RKO (cell line): Measurements from ENCODE around the gene TSNAX.

Source experiments
- DNase-seq: peaks from one replicate; pipeline ENCODE4 v3.0.0-alpha.2; 2016; ENCODE audit warnings: low spot score

Gene TSNAX

DNA sequence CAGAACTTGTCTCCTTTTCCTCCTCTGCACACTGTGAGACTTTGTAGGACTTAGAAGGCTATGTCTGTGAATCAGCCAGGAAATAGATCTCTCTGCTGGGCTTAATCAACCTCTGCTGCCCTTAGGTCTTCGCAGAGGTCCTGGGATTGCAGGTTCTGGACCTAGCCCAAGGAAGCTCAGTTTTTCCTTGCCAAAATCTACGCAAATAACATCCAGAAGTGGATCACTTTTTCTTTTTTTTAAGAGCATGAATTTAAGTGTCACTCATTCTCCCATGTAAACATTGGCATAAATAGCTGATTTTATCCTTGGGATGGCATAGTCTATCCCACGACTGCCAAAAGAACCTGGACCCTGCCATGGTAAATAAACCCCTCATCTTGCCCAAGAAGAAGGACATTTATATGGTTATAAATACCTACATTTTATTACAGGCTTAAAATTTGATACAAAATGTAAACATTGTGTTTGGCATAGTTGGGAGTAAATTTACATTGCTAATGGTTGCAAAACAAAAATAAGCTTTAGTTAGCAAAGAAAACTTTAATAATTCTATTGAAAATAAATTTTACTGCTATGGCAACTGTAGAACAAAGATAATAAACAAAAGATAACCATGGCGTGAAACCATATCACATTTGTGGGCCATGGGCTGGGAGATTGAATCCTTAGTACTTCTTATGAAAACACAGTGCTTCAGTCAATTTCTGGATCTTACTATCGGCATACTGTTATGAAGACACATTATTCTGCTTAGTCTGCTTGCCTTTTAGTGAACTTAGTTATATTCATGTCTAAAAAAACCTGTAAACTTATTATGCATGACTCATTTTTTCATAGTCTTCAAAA lies 73.6 kb downstream of the TSNAX start:
- no peak for DNase-seq

- no peak for DNase-seq
Measured at GRCh38 chr1:231602673-231602984, 74.2 kb downstream of the TSNAX start.

DNA sequence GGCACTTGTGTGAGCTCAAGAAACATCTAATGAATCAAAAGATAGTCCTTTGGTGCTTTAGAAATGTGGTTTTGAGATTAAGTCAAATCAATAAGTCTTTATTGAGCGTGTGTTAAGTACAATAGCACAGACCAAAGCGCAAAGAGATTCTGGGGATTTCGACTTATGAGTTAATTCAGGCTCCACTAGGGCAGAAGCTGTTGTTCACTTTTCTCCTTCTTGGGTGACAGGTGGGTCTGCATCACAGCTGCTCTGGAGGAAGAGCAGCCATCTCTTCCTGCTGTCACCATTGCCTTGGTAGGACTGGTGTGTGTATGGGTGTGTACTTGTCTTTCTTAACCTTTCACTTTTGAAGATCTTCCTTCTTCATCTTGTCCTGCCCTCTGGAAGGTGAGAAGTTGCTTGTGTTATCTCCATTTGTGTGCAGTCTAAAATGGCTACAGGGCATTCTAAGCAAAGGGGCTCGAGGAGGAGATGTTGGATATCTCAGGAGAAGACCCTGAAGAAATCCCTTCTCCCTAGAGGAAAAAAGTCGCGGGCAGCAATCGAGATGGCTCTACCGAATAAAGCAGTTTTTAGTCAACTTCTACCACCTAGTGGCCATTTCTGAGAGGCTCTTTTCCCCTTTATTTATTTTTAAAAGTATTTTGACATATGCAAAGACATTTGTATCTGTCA lies 75.3 kb downstream of the TSNAX start:
- peak; percentile 86 for DNase-seq

DNA sequence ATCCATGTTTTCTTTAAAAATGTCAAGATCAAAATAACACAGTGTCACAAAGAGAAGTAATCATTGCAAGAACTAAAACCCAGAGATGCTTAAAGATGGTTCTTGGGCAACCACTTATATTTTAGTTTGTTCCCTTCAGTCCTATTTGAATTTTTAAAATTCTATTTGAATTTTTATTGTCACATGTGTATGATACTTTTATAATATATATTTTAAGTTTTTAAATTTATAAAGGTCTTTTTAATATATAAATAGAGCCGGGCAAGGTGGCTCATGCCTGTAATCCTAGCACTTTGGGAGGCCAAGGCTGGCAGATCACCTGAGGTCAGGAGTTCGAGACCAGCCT lies 75.8 kb downstream of the TSNAX start:
- DNase-seq = no peak

GRCh38 chr1:231605149-231606100 lies 77.0 kb downstream of the TSNAX start:
- no peak for DNase-seq

DNA sequence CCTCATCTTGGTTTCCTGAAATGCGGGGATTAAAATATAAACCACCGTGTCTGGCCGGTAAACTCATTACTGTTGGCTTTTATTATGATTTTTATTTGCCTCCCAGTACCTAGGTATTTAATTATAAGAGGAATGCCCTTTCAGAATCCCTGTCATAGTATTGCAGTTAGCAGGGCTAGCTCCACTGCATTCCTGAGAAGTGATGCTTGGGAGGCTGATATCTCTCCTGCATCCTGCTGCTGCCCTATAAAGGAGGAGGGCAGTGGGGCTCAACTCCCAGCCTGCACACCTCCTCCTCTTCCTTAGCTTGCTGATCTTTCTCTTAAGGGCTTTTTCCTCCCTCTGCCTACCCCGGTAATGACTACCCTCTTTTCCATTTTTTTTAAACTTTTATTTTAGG lies 78.2 kb downstream of the TSNAX start:
- DNase-seq = no peak

GRCh38 chr1:231610388-231610787 lies 81.9 kb downstream of the TSNAX start:
- no peak for DNase-seq

GRCh38 chr1:231611111-231611510 lies 82.6 kb downstream of the TSNAX start:
- no peak for DNase-seq

GRCh38 chr1:231611851-231612250 lies 83.4 kb downstream of the TSNAX start:
- no peak for DNase-seq

DNA sequence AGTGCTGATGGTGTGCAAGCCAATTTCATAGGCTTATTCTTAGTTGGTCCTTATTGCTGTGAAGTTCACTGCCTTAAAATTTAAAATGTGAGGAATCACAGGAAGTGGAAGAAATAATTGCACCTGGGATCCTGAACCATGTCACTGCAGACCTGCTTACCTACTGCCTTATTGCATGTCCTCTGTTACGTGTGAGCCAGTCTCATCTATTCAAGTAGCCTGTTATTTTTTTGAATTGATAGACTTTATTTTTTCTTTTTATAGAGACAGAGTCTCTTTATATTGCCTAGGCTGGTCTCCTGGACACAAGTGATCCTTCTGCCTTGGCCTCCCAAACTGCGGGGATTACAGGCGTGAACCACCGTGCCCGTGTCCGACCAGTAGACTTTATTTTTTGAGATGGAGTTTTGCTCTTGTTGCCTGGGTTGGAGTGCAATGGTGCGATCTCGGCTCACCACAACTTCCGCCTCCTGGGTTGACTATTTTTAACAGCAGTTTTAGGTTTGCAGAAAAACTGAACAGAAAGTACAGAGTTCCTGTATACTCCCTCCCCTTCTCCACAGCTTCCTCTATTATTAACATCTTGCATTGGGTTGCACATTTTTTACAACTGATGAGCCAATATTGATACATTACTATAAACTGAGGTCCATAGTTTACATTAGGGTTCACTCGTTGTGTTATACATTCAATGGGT lies 84.1 kb downstream of the TSNAX start:
- DNase-seq = no peak

DNA sequence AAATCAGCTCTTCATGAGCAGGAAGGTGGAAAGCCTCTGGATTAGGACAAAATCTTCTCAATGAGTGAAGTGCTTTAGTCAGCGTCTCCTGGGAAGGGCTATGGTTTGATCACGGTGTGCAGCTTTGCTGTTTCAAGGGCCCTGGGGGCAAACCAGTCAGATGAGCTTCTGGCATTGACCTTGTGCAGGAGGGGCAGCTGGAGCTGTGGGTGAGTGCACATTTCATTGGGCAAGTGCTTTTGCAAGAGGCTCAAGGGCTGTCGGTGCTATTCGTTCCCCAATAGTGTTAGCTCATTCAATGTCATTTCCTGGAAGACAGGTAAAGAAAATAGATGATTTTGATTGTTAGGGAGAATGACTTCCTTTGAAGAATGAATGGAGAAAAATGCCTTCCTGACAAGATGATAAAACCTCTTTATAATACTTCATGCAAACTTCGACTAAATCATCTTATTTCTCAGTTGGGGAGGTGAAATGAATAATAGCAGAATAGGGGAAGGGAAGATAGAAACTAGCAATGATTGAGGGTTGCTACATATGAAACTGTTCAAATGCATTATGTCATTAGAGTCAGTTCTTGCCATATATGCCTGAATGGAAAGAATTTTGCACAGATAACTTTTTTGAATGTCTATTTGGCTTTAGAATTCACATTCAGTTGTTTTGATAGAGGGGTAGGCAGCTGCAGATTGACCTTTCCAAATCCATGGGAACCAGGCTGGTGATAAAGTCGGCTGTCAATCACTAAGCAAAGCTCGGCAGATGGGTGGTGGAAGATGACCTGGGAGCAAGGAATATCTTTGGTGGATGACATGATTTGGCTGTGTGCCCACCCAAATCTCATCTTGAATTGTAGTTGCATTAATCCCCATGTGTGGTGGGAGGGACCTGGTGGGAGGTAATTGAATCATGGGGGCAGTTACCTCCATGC lies 85.2 kb downstream of the TSNAX start:
- no peak for DNase-seq
